A549 (cell line): ENCODE measurements around the gene CKAP5. TPM values are rescaled to one million over a fixed set of nuclear protein-coding genes. Genes with fewer than 3 reads are reported as not detected.

ENCODE experiments used
- ATAC-seq, 2 experiments: fragments of 200-7000 bp in 1 of 2; fragments of >200 bp in 1 of 2; cut with Nextera tagmentation in 1 of 2; cut with Tn5 transposase in 1 of 2; 3 replicates each; pipeline versions ENCODE4 v1.8.0 to v1.9.1; 2018 to 2020; ENCODE audit warnings: mild to moderate bottlenecking in 1 of 2, moderate library complexity in 1 of 2
- CTCF ChIA-PET: fragments of 300-600 bp; sonication (Branson Sonifier 250); formaldehyde crosslinking; extraction: SDS; loops from one replicate; lab custom pipeline; 2021; ENCODE audit warnings: antibody characterized with exemption, inconsistent platforms; lab: Yijun Ruan, JAX
- POLR2A ChIA-PET: fragments of 350-600 bp; formaldehyde crosslinking; extraction: SDS; loops from one replicate; lab custom pipeline; 2021; ENCODE audit warnings: antibody characterized with exemption, inconsistent platforms; lab: Yijun Ruan, JAX
- DNase-seq, 2 experiments: peaks; one replicate each; pipeline versions ENCODE4 v3.0.0 to v3.0.0-alpha.2; 2011 to 2016; ENCODE audit warnings: low read depth in 1 of 2, low spot score in 1 of 2
- FAIRE-seq: peaks from 2 replicates; lab custom pipeline; 2011; peaks lifted over from hg19 to GRCh38; lab: Jason Lieb, UNC
- H3K27ac ChIP-seq, 2 experiments: fragments of >200 bp; sonication (Bioruptor Twin); formaldehyde crosslinking; 3 replicates each; pipeline ENCODE4 v1.5.1; 2016 to 2017
- H3K4me1 ChIP-seq: fragments of >200 bp; sonication (Bioruptor Twin); formaldehyde crosslinking; 3 replicates; pipeline ENCODE4 v1.6.1; 2016
- H3K4me2 ChIP-seq: fragments of >200 bp; sonication (Bioruptor Twin); formaldehyde crosslinking; 3 replicates; pipeline ENCODE4 v1.6.1; 2016
- H3K4me3 ChIP-seq: fragments of >200 bp; sonication (Bioruptor Twin); formaldehyde crosslinking; 3 replicates; pipeline ENCODE4 v1.5.1; 2016
- H3K9me3 ChIP-seq: fragments of >200 bp; sonication (Bioruptor Twin); formaldehyde crosslinking; 3 replicates; pipeline ENCODE4 v1.6.1; 2016
- ATOH8 ChIP-seq: fragments of 250-450 bp; sonication (Bioruptor Pico); IDR thresholded peaks from 2 replicates; pipeline ENCODE4 v1.5.0; 2020; ENCODE audit warnings: low read depth, mild to moderate bottlenecking, moderate library complexity
- BCL3 ChIP-seq: fragments of >200 bp; sonication (Bioruptor Twin); formaldehyde crosslinking; IDR thresholded peaks from 3 replicates; pipeline ENCODE4 v1.6.1; 2016
- BHLHE40 ChIP-seq: IDR thresholded peaks from 2 replicates; pipeline ENCODE4 v1.6.1; 2012; ENCODE audit warnings: low read depth, low read length, inconsistent platforms
- CBX2 ChIP-seq: fragments of 200-600 bp; sonication (generic); IDR thresholded peaks from 2 replicates; pipeline ENCODE4 v1.6.1; 2016; ENCODE audit warnings: low read depth, mild to moderate bottlenecking, borderline replicate concordance
- CBX8 ChIP-seq: fragments of 200-600 bp; sonication (generic); IDR thresholded peaks from 2 replicates; pipeline ENCODE4 v1.6.1; 2016
- FOSB ChIP-seq: fragments of 250-450 bp; sonication (Bioruptor Pico); IDR thresholded peaks from 2 replicates; pipeline ENCODE4 v1.5.0; 2020; ENCODE audit warnings: mild to moderate bottlenecking, moderate library complexity
- HOXB13 ChIP-seq: fragments of 250-450 bp; sonication (Bioruptor Pico); IDR thresholded peaks from 2 replicates; pipeline ENCODE4 v1.5.0; 2020; ENCODE audit warnings: low read depth, mild to moderate bottlenecking, moderate library complexity
- JUN ChIP-seq, 2 experiments: fragments of >200 bp; sonication (Bioruptor Twin); formaldehyde crosslinking; IDR thresholded peaks; 2 replicates in 1 of 2; 3 replicates in 1 of 2; pipeline ENCODE4 v1.6.1; 2016 to 2017
- JUNB ChIP-seq: fragments of >200 bp; sonication (Bioruptor Twin); formaldehyde crosslinking; IDR thresholded peaks from 2 replicates; pipeline ENCODE4 v1.6.1; 2016
- KDM1A ChIP-seq: fragments of 200-600 bp; sonication (generic); IDR thresholded peaks from 2 replicates; pipeline ENCODE4 v1.6.1; 2016; ENCODE audit warnings: low read depth, mild to moderate bottlenecking
- MAZ ChIP-seq: fragments of 150-350 bp; IDR thresholded peaks from 2 replicates; pipeline ENCODE4 v1.6.1; 2014; ENCODE audit warnings: antibody characterized with exemption, low read depth, low read length, borderline replicate concordance
- MYC ChIP-seq: IDR thresholded peaks from 2 replicates; pipeline ENCODE4 v1.6.1; 2012; ENCODE audit warnings: mild to moderate bottlenecking, inconsistent platforms, low read length, improper control_type of control experiment, borderline replicate concordance
- NFE2L2 ChIP-seq: fragments of 150-350 bp; conservative IDR thresholded peaks from 2 replicates; pipeline ENCODE4 v1.6.1; 2014; ENCODE audit warnings: low read length
- NPAS2 ChIP-seq: fragments of 250-450 bp; sonication (Bioruptor Pico); IDR thresholded peaks from 2 replicates; pipeline ENCODE4 v1.8.0; 2022; ENCODE audit warnings: mild to moderate bottlenecking, moderate library complexity, borderline replicate concordance
- NR3C1 ChIP-seq: fragments of >200 bp; sonication (Bioruptor Twin); formaldehyde crosslinking; IDR thresholded peaks from 3 replicates; pipeline ENCODE4 v1.6.1; 2017
- PHF8 ChIP-seq: fragments of 200-600 bp; sonication (generic); IDR thresholded peaks from 2 replicates; pipeline ENCODE4 v1.6.1; 2016; ENCODE audit warnings: low read depth, mild to moderate bottlenecking, antibody characterized with exemption, moderate library complexity, borderline replicate concordance
- RAD21 ChIP-seq, 2 experiments: fragments of >200 bp in 1 of 2; sonication (Bioruptor Twin) in 1 of 2; formaldehyde crosslinking in 1 of 2; IDR thresholded peaks in 1 of 2; conservative IDR thresholded peaks in 1 of 2; 2 replicates in 1 of 2; 3 replicates in 1 of 2; pipeline ENCODE4 v1.6.1; 2012 to 2018; ENCODE audit warnings: inconsistent platforms in 1 of 2
- RARB ChIP-seq: fragments of 250-450 bp; sonication (Bioruptor Pico); IDR thresholded peaks from 2 replicates; pipeline ENCODE4 v1.8.0; 2021; ENCODE audit warnings: mild to moderate bottlenecking, moderate library complexity
- REST ChIP-seq: fragments of 200-600 bp; sonication (generic); IDR thresholded peaks from 2 replicates; pipeline ENCODE4 v1.6.1; 2016; ENCODE audit warnings: antibody characterized with exemption, mild to moderate bottlenecking, moderate library complexity
- SMC3 ChIP-seq: fragments of >200 bp; sonication (Bioruptor Twin); formaldehyde crosslinking; IDR thresholded peaks from 3 replicates; pipeline ENCODE4 v1.6.1; 2018; ENCODE audit warnings: inconsistent platforms
- TP53 ChIP-seq: fragments of 250-450 bp; sonication (Bioruptor Pico); IDR thresholded peaks from 2 replicates; pipeline ENCODE4 v1.5.0; 2021; ENCODE audit warnings: mild to moderate bottlenecking, moderate library complexity
- ZSCAN20 ChIP-seq: fragments of 250-450 bp; sonication (Bioruptor Pico); IDR thresholded peaks from 2 replicates; pipeline ENCODE4 v1.8.0; 2022; ENCODE audit warnings: mild to moderate bottlenecking, moderate library complexity
- WGBS: methylation state at CpG from one replicate; pipeline ENCODE4 v1.1.6; 2017; ENCODE audit errors: missing lambda C conversion rate; 5-methylcytosine and 5-hydroxymethylcytosine counted together
- polyA plus RNA-seq, 4 experiments: library from polyadenylated mRNA; depleted of rRNA in 3 of 4; stranded (reverse); fragments of >200 nt; fragmentation: RNase III in 1 of 4; extraction: RNeasy Plus Mini Kit Qiagen cat#74134 plus additional on column Dnase treatment in 1 of 4; gene quantifications; 2 replicates in 3 of 4; 3 replicates in 1 of 4; pipeline ENCODE4 v1.2.3, GENCODE V29; 2011 to 2017
- TF ChIP-seq, protein P1 (sequence below): fragments of >200 bp; sonication (Bioruptor Twin); formaldehyde crosslinking; IDR thresholded peaks from 2 replicates; pipeline ENCODE4 v1.6.1; 2016

The CKAP5 gene
- polyA plus RNA-seq, 2 of the 4 experiments (the other 2 are of a cell fraction) = 66.3 to 173 TPM

- 91% methylated on average over 16 of the region's 16 CpGs for WGBS
- Histone ChIP-seq H3K4me3 (no peak overlapping the region), H3K27ac (no peak overlapping the region), H3K4me2 (no peak overlapping the region), H3K9me3 (no peaks in the 10 kb centered on the region), H3K4me1 (no peaks in the 10 kb centered on the region)
- ChIA-PET POLR2A (interaction anchor here (0.7 kb wide), 1 partner anchor 36 kb away, joined by 4 read pairs; no protein-coding TSS in a partner anchor), CTCF (interaction anchor here (0.6 to 7.3 kb wide), 9 partner anchors 14 to 410 kb away, joined by 3 to 120 read pairs (median 3); no protein-coding TSS in a partner anchor)
- TF ChIP-seq RAD21 (conservative IDR thresholded peaks at IDR 0.05 in 1 of 2, IDR thresholded peaks at IDR 0.05 in 1 of 2) (no peak), ATOH8 (CRISPR knock-in tag) (no peak), REST (no peak), SMC3 (no peak), TP53 (CRISPR knock-in tag) (no peak), FOSB (CRISPR knock-in tag) (no peak), ZSCAN20 (no peak), RARB (no peak), BHLHE40 (no peak), CBX2 (no peak), HOXB13 (CRISPR knock-in tag) (no peak)
- TF ChIP-seq, protein P1, sequence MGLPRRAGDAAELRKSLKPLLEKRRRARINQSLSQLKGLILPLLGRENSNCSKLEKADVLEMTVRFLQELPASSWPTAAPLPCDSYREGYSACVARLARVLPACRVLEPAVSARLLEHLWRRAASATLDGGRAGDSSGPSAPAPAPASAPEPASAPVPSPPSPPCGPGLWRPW = no peak
- ATAC-seq = no peak
- no peak for DNase-seq
- FAIRE-seq = no peak
Observed at GRCh38 chr11:46894506-46894905, 48.4 kb upstream of the CKAP5 start.

- ATAC-seq (no peak), DNase-seq (no peak), FAIRE-seq (no peak)
- CTCF ChIA-PET = interaction anchor here (1.3 to 7.3 kb wide), 4 partner anchors 23 to 268 kb away, joined by 4 to 120 read pairs (median 14); no protein-coding TSS in a partner anchor
- H3K27ac ChIP-seq = no peak overlapping the region
- 84% methylated on average over 9 of the region's 9 CpGs for WGBS
- no peaks in the 10 kb centered on the region for H3K9me3 ChIP-seq
- no peak overlapping the region for H3K4me2 ChIP-seq
- no peak overlapping the region for H3K4me3 ChIP-seq
- H3K4me1 ChIP-seq = no peaks in the 10 kb centered on the region
- no peak for TF ChIP-seq NR3C1
- no peak for TF ChIP-seq ZSCAN20
- no peak for TF ChIP-seq NFE2L2
- no peak for TF ChIP-seq BCL3
- no peak for TF ChIP-seq CBX8
- TF ChIP-seq KDM1A = no peak
- no peak for TF ChIP-seq FOSB (CRISPR knock-in tag)
- no peak for TF ChIP-seq JUN (IDR thresholded peaks at IDR 0.05)
- TF ChIP-seq NPAS2 = no peak
- TF ChIP-seq PHF8 = no peak
- TF ChIP-seq JUNB = no peak
- TF ChIP-seq BHLHE40 = no peak
- no peak for TF ChIP-seq TP53 (CRISPR knock-in tag)
- TF ChIP-seq MAZ = no peak
- no peak for TF ChIP-seq MYC
- POLR2A ChIA-PET = no interaction called here
Observed at GRCh38 chr11:46892838-46893237, 46.8 kb upstream of the CKAP5 start.
